ENCODE data around the gene CEP128. TPM values are rescaled to one million over a fixed set of nuclear protein-coding genes. Genes with fewer than 3 reads are reported as not detected.

The CEP128 gene
- total RNA-seq = 15.6 TPM
- long read RNA-seq, partial matches to known transcripts = 7 of 15 reads
- long read RNA-seq, other reads (novel, unspliced or antisense) = 8 of 15 reads

GRCh38 chr14:80941241-80942185, at the start of gene CEP128:
CEP128 (minus strand) TSS chr14:80941738.
- peak; percentile 95 for DNase-seq (ENCODE audit: low spot score)

GRCh38 chr14:80988735-80989429, 47.3 kb upstream of the CEP128 start:
- DNase-seq (ENCODE audit: low spot score) = no peak

GRCh38 chr14:80988192-80988591, 46.7 kb upstream of the CEP128 start:
- DNase-seq (ENCODE audit: low spot score) = no peak

- no peak for DNase-seq (ENCODE audit: low spot score)
These were observed 45.9 kb upstream of the CEP128 start for GRCh38 chr14:80987235-80988032.

- DNase-seq (ENCODE audit: low spot score) = no peak
These were observed 41.2 kb upstream of the CEP128 start for GRCh38 chr14:80982711-80983110.

GRCh38 chr14:80981673-80982072, 40.1 kb upstream of the CEP128 start:
- DNase-seq (ENCODE audit: low spot score) = no peak

- DNase-seq (ENCODE audit: low spot score) = no peak
These were observed 39.6 kb upstream of the CEP128 start for GRCh38 chr14:80981156-80981555.

- no peak for DNase-seq (ENCODE audit: low spot score)
These were observed 38.4 kb upstream of the CEP128 start for GRCh38 chr14:80979951-80980350.

- no peak for DNase-seq (ENCODE audit: low spot score)
These were observed 36.9 kb upstream of the CEP128 start for GRCh38 chr14:80978403-80978802.

GRCh38 chr14:80977221-80977620, 35.7 kb upstream of the CEP128 start:
- DNase-seq (ENCODE audit: low spot score) = no peak

- no peak for DNase-seq (ENCODE audit: low spot score)
These were observed 33.1 kb upstream of the CEP128 start for GRCh38 chr14:80974679-80975078.

GRCh38 chr14:80973931-80974641, 32.5 kb upstream of the CEP128 start:
- no peak for DNase-seq (ENCODE audit: low spot score)

GRCh38 chr14:80965037-80965436, 23.5 kb upstream of the CEP128 start:
- no peak for DNase-seq (ENCODE audit: low spot score)

- DNase-seq (ENCODE audit: low spot score) = no peak
These were observed 18.0 kb upstream of the CEP128 start for GRCh38 chr14:80959496-80959895.

- no peak for DNase-seq (ENCODE audit: low spot score)
These were observed 17.4 kb upstream of the CEP128 start for GRCh38 chr14:80958939-80959338.

GRCh38 chr14:80958226-80958625, 16.7 kb upstream of the CEP128 start:
- DNase-seq (ENCODE audit: low spot score) = no peak

- no peak for DNase-seq (ENCODE audit: low spot score)
These were observed 16.1 kb upstream of the CEP128 start for GRCh38 chr14:80957613-80958012.

- DNase-seq (ENCODE audit: low spot score) = no peak
These were observed 15.4 kb upstream of the CEP128 start for GRCh38 chr14:80956922-80957321.

- no peak for DNase-seq (ENCODE audit: low spot score)
These were observed 14.6 kb upstream of the CEP128 start for GRCh38 chr14:80956102-80956501.

GRCh38 chr14:80955416-80955941, 13.9 kb upstream of the CEP128 start, which contains the start of gene TSHR:
TSHR (plus strand) TSS chr14:80955621; CDS start chr14:80955681, 60 bp downstream.
- no peak for DNase-seq (ENCODE audit: low spot score)

Data from mesenteric fat pad (tissue), 1 donor.